ENCODE measurements around the gene DCC.

Gene DCC

GRCh38 chr18:52667463-52668065 is 327.6 kb downstream of the DCC start:
- Mint-ChIP-seq H3K9me3 (peaks cover 5% of the 10 kb centered on the region), H3K36me3 (ENCODE audit: low read depth) (no peaks in the 10 kb centered on the region), H3K27ac (no peak overlapping the region), H3K4me3 (no peak overlapping the region), H3K27me3 (ENCODE audit: low read depth) (peaks cover 5% of the 10 kb centered on the region), H3K4me1 (no peaks in the 10 kb centered on the region)
- no peak for TF ChIP-seq CTCF (IDR thresholded peaks at IDR 0.05; ENCODE audit: unreplicated experiment in 3 of 3)

GRCh38 chr18:52670896-52671295 is 330.9 kb downstream of the DCC start:
- H3K4me3 Mint-ChIP-seq = no peak overlapping the region
- no peaks in the 10 kb centered on the region for H3K4me1 Mint-ChIP-seq

DNA sequence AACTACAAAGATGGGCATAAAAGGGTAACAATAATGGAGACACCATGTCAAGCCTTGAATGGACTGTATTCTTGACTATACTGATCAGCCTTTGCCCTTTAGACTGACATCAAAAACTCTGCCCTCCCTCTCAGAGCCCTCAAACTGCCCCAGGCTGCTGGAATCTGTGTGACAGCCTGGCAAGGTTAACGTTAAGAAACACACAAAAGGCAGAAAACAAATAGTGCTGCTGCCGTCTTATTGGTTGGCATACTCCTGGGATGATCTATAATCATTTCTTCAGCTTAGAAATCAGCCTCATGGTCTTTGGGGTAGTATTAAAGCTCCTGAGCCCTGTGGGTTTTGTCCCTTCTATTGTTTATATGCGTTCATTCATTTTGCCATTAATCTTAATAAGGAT is 338.0 kb downstream of the DCC start:
- Mint-ChIP-seq H3K4me3 (no peak overlapping the region), H3K27ac (no peak overlapping the region), H3K4me1 (peaks cover 22% of the 10 kb centered on the region), H3K9me3 (peaks cover 3% of the 10 kb centered on the region), H3K27me3 (ENCODE audit: low read depth) (no peaks in the 10 kb centered on the region), H3K36me3 (ENCODE audit: low read depth) (no peaks in the 10 kb centered on the region)
- no peak for TF ChIP-seq CTCF (IDR thresholded peaks at IDR 0.05; ENCODE audit: unreplicated experiment in 3 of 3)

More at GRCh38 chr18:52670896-52671295, 330.9 kb downstream of the DCC start:
- peaks cover 3% of the 10 kb centered on the region for H3K9me3 Mint-ChIP-seq
- peak; percentile 19 to 50 (median 21) for TF ChIP-seq CTCF (IDR thresholded peaks at IDR 0.05; ENCODE audit: unreplicated experiment in 3 of 3)
- H3K36me3 Mint-ChIP-seq (ENCODE audit: low read depth) = no peaks in the 10 kb centered on the region
- H3K27me3 Mint-ChIP-seq (ENCODE audit: low read depth) = peaks cover 5% of the 10 kb centered on the region
- H3K27ac Mint-ChIP-seq = no peak overlapping the region

- Mint-ChIP-seq H3K27me3 (ENCODE audit: low read depth) (no peaks in the 10 kb centered on the region), H3K9me3 (peaks cover 3% of the 10 kb centered on the region), H3K36me3 (ENCODE audit: low read depth) (no peaks in the 10 kb centered on the region), H3K4me3 (no peak overlapping the region), H3K4me1 (peaks cover 22% of the 10 kb centered on the region), H3K27ac (peak overlapping the region in 1 of 3 experiments; percentile 31)
- TF ChIP-seq CTCF (IDR thresholded peaks at IDR 0.05; ENCODE audit: unreplicated experiment in 3 of 3) = no peak
These were observed 338.6 kb downstream of the DCC start for GRCh38 chr18:52678551-52678950.

GRCh38 chr18:52679354-52679753 is 339.4 kb downstream of the DCC start:
- Mint-ChIP-seq H3K27me3 (ENCODE audit: low read depth) (no peaks in the 10 kb centered on the region), H3K36me3 (ENCODE audit: low read depth) (no peaks in the 10 kb centered on the region), H3K4me3 (no peak overlapping the region), H3K9me3 (peaks cover 3% of the 10 kb centered on the region), H3K4me1 (peaks cover 22% of the 10 kb centered on the region), H3K27ac (no peak overlapping the region)
- no peak for TF ChIP-seq CTCF (IDR thresholded peaks at IDR 0.05; ENCODE audit: unreplicated experiment in 3 of 3)

- TF ChIP-seq CTCF (IDR thresholded peaks at IDR 0.05; ENCODE audit: unreplicated experiment in 3 of 3) = no peak
- Mint-ChIP-seq H3K9me3 (no peaks in the 10 kb centered on the region), H3K4me1 (peaks cover 14% of the 10 kb centered on the region), H3K36me3 (ENCODE audit: low read depth) (no peaks in the 10 kb centered on the region), H3K27me3 (ENCODE audit: low read depth) (no peaks in the 10 kb centered on the region), H3K27ac (no peak overlapping the region), H3K4me3 (no peak overlapping the region)
These were observed 342.3 kb downstream of the DCC start for GRCh38 chr18:52682260-52682659.

All from nephron (organoid).